Aortic smooth muscle cell (primary cell): ENCODE data around the gene DIS3L2. TPM values are rescaled to one million over a fixed set of nuclear protein-coding genes. Genes with fewer than 3 reads are reported as not detected.

Experiments
- total RNA-seq: library from RNA; depleted of rRNA; stranded (reverse); fragments of >200 nt; gene quantifications from 2 replicates; pipeline ENCODE4 v1.2.3, GENCODE V29; 2014

The DIS3L2 gene
- total RNA-seq = 16.4 and 18.0 TPM in 2 replicates

GRCh38 chr2:231961349-231962166 is at the start of gene DIS3L2:
DIS3L2 (plus strand) TSS chr2:231961713; CDS start chr2:232014928, 53,215 bp downstream.

GRCh38 chr2:231926180-231926741 is 35.3 kb upstream of the DIS3L2 start, which contains the start of gene NPPC:
NPPC (minus strand) TSS chr2:231926396; CDS start chr2:231926249, 147 bp downstream.

GRCh38 chr2:232378735-232379151 is 417.2 kb downstream of the DIS3L2 start, which contains the start of gene ALPP:
ALPP (plus strand) TSS chr2:232378751; CDS start chr2:232378803, 52 bp downstream.

Other genes starting within 250 kb of the DIS3L2 start
- gene PDE6D, start 180.4 kb upstream of the DIS3L2 start, total RNA-seq = 16.3 and 16.4 TPM in 2 replicates
- gene COPS7B, start 175.3 kb upstream of the DIS3L2 start, total RNA-seq = 12.8 and 15.2 TPM in 2 replicates
- gene NPPC, start 35.3 kb upstream of the DIS3L2 start, total RNA-seq = 0.06 and 0.26 TPM in 2 replicates